ENCODE measurements around the gene RGS9.

GRCh38 chr17:65095465-65095864 lies 41.7 kb upstream of the RGS9 start:
- no peak for TF ChIP-seq POLR2A (IDR thresholded peaks at IDR 0.05)
- TF ChIP-seq CTCF (IDR thresholded peaks at IDR 0.05): no peak

Measured in vagina (tissue), 2 donors.